Measurements from ENCODE around the gene CACNB1.
A peak's percentile ranks its signal among the peaks of the same experiment; 100 is the strongest.

Gene CACNB1

DNA sequence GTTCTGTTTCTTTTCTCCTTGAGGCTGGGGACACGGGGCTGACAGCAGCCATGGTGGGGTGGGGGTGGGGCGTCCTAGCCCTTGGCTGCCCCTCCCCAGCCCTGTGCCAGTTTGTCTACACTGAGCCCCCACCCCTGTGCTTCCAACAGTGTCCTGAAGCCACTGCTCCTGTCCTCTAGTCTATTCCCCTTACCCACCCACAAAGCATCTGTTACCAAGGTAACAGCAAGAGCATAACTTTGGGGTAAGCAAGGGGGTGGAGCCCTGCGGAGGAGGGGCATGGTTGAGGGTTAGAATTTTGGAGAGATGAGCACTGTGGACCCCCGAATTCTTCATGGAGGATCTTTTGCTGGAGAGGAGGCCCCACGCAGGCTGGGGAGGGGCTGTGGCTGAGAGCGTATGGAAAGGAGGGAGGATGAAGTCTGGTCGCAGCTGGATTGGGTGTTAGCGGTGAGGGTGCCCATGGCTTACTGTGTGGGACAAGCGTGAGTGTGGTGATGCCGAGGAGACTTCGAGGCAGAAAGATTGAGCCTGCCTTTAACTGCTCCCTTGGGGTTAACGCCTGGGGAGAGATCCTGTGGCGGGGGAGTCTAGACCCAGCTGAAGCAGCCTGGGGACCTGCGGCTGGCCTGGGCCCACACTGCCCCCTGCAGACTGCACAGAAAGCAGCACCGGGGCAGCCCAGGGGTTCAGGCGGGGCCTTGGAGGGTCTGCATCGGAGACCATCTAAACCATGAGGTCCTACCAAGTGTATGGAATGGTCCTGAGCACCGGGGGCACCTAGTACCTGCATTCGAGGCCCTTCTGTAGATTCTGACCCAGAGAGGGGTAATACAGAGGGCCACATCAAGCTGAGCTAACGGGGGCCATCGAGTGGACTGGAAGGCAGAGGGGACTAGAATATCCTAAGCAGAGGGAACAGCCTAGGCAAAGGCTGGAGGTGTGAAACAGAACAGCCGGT is 34.4 kb upstream of the CACNB1 start:
- peak; percentile 83 for DNase-seq (ENCODE audit: low spot score)
- TF ChIP-seq, protein P1, sequence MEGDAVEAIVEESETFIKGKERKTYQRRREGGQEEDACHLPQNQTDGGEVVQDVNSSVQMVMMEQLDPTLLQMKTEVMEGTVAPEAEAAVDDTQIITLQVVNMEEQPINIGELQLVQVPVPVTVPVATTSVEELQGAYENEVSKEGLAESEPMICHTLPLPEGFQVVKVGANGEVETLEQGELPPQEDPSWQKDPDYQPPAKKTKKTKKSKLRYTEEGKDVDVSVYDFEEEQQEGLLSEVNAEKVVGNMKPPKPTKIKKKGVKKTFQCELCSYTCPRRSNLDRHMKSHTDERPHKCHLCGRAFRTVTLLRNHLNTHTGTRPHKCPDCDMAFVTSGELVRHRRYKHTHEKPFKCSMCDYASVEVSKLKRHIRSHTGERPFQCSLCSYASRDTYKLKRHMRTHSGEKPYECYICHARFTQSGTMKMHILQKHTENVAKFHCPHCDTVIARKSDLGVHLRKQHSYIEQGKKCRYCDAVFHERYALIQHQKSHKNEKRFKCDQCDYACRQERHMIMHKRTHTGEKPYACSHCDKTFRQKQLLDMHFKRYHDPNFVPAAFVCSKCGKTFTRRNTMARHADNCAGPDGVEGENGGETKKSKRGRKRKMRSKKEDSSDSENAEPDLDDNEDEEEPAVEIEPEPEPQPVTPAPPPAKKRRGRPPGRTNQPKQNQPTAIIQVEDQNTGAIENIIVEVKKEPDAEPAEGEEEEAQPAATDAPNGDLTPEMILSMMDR (IDR thresholded peaks at IDR 0.05; ENCODE audit: extremely low read depth, missing control alignments): peak; percentile 62

GRCh38 chr17:39231091-39231561 is 33.7 kb upstream of the CACNB1 start:
- TF ChIP-seq, protein P1 (IDR thresholded peaks at IDR 0.05; ENCODE audit: extremely low read depth, missing control alignments): no peak
- DNase-seq (ENCODE audit: low spot score): no peak

- no peak for DNase-seq (ENCODE audit: low spot score)
- TF ChIP-seq, protein P1 (IDR thresholded peaks at IDR 0.05; ENCODE audit: extremely low read depth, missing control alignments): no peak
Observed at GRCh38 chr17:39230361-39230760, 32.9 kb upstream of the CACNB1 start.

DNA sequence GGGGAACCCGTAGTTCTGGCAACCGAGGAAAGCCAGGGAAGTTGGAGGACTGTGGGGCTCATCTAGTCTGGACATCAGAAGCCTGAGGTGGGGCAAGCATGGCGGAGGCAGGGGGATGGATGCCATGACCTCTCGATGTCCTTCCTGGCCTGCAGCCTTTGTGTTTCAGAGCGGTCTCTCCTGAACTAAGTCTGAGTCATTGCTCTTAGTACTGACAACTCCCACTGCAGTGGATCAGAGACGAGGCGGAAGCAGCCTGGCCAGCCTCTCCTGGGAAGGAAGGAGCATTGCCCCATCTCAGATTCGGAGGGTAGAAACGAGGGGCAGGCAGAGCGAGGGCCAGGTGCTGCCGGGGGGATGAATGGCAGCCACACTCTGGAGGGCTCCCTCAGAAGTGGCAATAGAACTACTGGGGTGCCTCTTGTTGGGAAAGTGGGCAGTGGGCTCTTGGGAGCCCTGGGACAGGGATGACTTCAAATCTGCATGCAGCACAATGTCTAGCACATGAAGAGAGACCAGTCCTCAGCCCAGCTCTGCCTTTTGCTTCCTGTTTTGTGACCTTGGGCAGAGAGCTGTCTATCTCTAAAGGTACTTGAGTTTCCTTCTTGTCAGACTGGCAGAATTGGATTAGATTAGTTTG is 31.9 kb upstream of the CACNB1 start:
- TF ChIP-seq, protein P1 (IDR thresholded peaks at IDR 0.05; ENCODE audit: extremely low read depth, missing control alignments): no peak
- no peak for DNase-seq (ENCODE audit: low spot score)

DNA sequence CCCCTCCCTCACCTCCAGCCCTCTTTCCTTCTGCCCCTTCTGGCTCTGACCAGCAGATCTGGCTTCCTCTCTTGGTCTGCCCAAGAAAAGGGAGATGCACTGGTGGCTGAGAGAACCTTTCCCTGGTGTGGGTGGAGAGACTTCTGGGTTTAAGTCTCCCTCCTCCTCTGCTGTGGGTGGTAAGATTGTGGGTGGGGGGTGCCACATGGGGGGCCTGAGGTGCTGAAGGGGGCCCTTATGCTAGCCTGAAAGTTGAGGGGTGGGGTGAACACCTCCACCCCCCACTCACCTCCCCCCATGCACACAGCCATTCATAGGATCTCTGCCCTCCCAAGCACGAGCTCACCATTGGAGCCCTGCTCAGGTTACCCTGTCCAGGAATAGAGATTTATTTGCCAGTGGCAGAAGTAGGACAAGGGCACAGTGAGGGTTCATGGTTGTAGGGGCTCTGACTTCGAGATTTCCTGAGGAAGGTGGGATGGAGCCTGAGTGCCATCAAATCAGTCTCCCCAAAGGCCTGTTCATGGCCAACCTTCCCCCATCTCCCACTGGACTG is 30.0 kb upstream of the CACNB1 start:
- TF ChIP-seq, protein P1 (IDR thresholded peaks at IDR 0.05; ENCODE audit: extremely low read depth, missing control alignments): no peak
- DNase-seq (ENCODE audit: low spot score): no peak

- peak; percentile 63 for DNase-seq (ENCODE audit: low spot score)
Observed at GRCh38 chr17:39225959-39226683, 28.7 kb upstream of the CACNB1 start.

More at GRCh38 chr17:39225959-39226683, 28.7 kb upstream of the CACNB1 start:
- TF ChIP-seq, protein P1 (IDR thresholded peaks at IDR 0.05; ENCODE audit: extremely low read depth, missing control alignments): no peak
